Mesothelial cell of epicardium (in vitro differentiated cells): ENCODE data around the gene EIF4EBP3. TPM values are rescaled to one million over a fixed set of nuclear protein-coding genes. Genes with fewer than 3 reads are reported as not detected.
A peak's percentile ranks its signal among the peaks of the same experiment; 100 is the strongest.

Experiments used
- DNase-seq, 2 experiments: peaks; one replicate each; pipeline ENCODE4 v3.0.0; 2021; ENCODE audit warnings: low spot score in 2 of 2; ENCODE audit not compliant: unreplicated experiment in 2 of 2
- H3K27ac Mint-ChIP-seq: 2 replicates; pipeline ENCODE4 v1.8.0; 2021; ENCODE audit warnings: mixed read lengths
- H3K27me3 Mint-ChIP-seq: 2 replicates; pipeline ENCODE4 v1.8.0; 2021; ENCODE audit warnings: low read depth, mixed read lengths
- H3K36me3 Mint-ChIP-seq: 2 replicates; pipeline ENCODE4 v1.8.0; 2021; ENCODE audit warnings: mixed read lengths
- H3K4me1 Mint-ChIP-seq: 2 replicates; pipeline ENCODE4 v1.8.0; 2021; ENCODE audit warnings: mixed read lengths
- H3K4me3 Mint-ChIP-seq: 2 replicates; pipeline ENCODE4 v1.8.0; 2021; ENCODE audit warnings: mild to moderate bottlenecking, moderate library complexity, mixed read lengths
- H3K9me3 Mint-ChIP-seq: 2 replicates; pipeline ENCODE4 v1.8.0; 2021; ENCODE audit warnings: mixed read lengths
- total RNA-seq: library from RNA; stranded (reverse); gene quantifications from 3 replicates; pipeline ENCODE4 v1.2.1, GENCODE V29; 2021
- TF ChIP-seq, protein P1 (sequence below): fragments of 200-600 bp; sonication (generic); IDR thresholded peaks from one replicate; pipeline ENCODE4 v1.5.0; 2021; ENCODE audit warnings: antibody characterized with exemption; ENCODE audit not compliant: unreplicated experiment

EIF4EBP3 gene
- total RNA-seq, 1 donor from 2014 or later: 7.6 TPM

DNA sequence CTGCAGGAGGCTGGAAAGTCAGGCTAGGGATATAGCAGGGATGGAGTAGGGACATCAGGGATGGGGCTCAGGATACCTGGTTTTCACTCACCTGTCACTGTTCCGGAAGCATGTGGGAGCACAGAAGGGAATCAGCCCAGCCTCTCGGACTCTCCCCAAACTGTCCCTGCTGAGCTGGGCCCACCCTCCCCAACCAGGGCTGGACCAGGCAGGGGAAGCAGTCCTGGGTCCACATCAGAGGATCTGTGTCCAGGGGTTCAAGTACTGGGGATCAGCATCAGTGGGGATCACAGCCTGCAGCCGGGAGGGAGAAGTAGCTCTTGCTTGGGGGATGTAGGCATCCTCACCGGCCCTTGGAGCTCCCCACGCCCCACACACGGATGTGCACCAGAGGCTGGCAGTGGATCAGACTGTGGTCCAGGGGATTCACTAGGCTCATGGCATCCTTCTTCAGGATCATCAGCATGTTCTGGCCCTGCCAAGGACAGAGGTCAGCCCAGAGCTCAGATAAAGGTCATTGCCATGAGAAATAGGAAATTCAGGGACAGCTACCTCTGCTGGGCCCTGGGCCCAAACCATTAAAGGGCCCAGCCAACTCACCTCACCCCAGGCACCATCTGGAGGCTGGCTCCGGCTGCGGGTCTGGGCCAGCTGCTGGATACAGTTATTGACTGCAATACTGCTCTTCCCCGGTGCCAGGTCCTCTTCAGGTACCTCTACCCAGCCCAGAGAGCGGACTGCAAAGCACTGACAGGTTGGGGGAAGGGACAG, 14.5 kb downstream of the EIF4EBP3 start:
- no peaks in the 10 kb centered on the region for H3K9me3 Mint-ChIP-seq
- TF ChIP-seq, protein P1, sequence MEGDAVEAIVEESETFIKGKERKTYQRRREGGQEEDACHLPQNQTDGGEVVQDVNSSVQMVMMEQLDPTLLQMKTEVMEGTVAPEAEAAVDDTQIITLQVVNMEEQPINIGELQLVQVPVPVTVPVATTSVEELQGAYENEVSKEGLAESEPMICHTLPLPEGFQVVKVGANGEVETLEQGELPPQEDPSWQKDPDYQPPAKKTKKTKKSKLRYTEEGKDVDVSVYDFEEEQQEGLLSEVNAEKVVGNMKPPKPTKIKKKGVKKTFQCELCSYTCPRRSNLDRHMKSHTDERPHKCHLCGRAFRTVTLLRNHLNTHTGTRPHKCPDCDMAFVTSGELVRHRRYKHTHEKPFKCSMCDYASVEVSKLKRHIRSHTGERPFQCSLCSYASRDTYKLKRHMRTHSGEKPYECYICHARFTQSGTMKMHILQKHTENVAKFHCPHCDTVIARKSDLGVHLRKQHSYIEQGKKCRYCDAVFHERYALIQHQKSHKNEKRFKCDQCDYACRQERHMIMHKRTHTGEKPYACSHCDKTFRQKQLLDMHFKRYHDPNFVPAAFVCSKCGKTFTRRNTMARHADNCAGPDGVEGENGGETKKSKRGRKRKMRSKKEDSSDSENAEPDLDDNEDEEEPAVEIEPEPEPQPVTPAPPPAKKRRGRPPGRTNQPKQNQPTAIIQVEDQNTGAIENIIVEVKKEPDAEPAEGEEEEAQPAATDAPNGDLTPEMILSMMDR: no peak
- peaks cover 28% of the 10 kb centered on the region for H3K4me1 Mint-ChIP-seq
- no peaks in the 10 kb centered on the region for H3K27me3 Mint-ChIP-seq
- peaks cover 7% of the 10 kb centered on the region for H3K36me3 Mint-ChIP-seq
- no peak for DNase-seq
- no peak overlapping the region for H3K4me3 Mint-ChIP-seq
- H3K27ac Mint-ChIP-seq: no peak overlapping the region

DNA sequence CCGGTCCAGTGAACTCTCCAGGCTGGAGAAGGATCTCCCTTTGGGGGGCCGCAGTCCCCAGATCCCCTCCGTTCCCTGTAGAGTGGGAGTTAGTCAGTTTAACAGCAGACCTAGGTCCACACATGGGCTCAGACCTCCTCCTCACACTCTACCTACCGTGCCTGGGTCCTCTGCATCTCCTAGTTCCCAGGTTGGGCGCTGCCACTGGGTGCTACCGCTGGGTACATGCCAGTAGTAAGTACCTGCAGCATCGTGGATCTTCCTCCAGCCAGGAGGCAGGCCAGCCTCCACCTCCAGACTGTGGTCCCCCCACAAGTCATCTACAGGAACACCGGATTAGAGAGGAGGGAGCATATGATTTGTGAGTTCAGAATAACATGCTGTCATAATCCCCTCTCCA, 16.1 kb downstream of the EIF4EBP3 start:
- Mint-ChIP-seq H3K9me3 (no peaks in the 10 kb centered on the region), H3K4me3 (peak overlapping the region; percentile 90), H3K36me3 (peaks cover 16% of the 10 kb centered on the region), H3K27ac (peak overlapping the region; percentile 96), H3K27me3 (no peaks in the 10 kb centered on the region), H3K4me1 (peaks cover 23% of the 10 kb centered on the region)
- TF ChIP-seq, protein P1: no peak
- no peak for DNase-seq

DNA sequence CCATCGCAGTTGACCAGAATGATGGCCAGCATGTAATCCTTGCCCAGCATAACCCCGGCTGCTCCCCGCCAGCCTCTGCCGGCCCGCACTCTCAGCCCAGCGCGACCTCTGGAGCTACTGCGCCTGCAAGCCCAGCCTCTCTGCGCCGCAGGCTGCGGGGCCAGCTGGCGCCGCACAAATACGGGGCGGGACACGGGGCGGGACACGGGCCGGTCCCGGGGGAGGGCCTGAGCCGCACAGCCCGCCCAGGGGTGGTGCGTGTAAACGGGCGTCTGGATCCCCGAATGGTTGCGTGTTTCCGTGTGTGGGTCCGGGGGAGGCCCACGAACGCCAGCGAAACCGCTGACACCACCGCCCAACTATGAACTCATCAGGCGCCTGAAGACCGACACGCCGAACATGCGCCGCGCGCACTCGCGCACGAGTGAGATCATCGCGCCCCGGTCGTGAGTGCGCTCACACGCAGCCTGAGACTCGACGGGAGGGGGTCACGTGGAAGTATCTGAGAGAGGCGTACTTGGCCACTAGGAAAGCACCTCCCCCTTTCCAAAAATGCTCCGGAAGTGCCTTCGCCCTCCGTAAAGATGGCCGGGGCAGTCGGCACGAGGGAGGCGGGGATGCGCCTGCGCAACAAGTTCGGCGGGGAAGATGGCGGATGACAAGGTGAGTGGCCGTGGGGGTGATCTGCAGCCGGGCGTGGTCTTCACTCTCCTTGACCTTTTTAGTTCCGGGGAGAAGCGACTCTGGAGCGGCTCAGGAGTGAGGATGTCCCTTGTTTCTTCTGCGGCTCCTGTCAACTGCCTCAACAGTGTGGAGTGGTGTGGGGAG, 16.9 kb downstream of the EIF4EBP3 start, which contains the start of the genes APBB3 and SLC35A4:
TSS of gene APBB3 (minus strand) at position 403 of the 828 bp plus-strand sequence. CDS start at position 50, 353 bp downstream.
TSS of gene SLC35A4 (plus strand) at position 633 of the 828 bp plus-strand sequence. CDS start 2,342 bp downstream, outside the sequence.
- Mint-ChIP-seq H3K27me3 (no peaks in the 10 kb centered on the region), H3K4me3 (peak within 1 kb of the TSS; percentile 90), H3K9me3 (no peaks in the 10 kb centered on the region), H3K4me1 (peaks cover 23% of the 10 kb centered on the region), H3K27ac (peak within 1 kb of the TSS; percentile 97), H3K36me3 (peaks cover 16% of the 10 kb centered on the region)
- TF ChIP-seq, protein P1: no peak
- peak; percentile 80 to 91 for DNase-seq

DNA sequence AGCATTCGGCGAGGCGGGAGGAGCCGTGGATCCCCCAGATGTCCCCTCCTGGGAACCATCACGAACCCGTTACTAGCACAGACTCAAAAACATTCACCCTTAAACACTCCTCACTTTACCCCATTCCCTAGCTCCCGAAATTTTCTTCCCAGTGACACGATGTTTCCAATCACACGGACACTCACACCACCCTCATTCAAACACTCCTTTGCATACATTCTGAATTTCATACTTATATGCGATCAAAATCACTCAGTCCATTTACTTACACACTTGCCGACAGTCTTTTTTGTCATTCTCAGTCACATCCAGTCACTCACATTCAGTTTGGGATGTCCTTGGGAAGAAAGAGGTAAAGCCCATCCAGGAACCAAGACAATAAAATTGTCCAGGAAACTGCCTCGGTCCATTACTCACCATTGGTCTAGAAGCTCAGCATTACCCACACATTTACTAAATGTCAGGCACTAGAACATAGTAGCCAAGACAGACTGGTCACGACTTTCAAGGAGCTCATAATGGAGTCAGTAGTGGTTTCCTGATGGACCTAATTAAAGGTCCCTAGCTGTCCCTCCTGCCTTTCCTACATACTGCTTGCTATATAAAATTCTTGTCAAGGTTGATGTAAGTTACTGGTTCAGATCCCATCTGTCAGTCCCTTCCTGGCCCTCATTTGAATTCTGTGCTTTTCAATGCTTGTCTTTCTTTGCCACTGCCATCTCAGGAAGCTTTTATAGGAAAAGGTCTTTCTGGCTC, 17.7 kb downstream of the EIF4EBP3 start:
- Mint-ChIP-seq H3K4me3 (peak overlapping the region; percentile 90), H3K36me3 (peaks cover 16% of the 10 kb centered on the region), H3K9me3 (no peaks in the 10 kb centered on the region), H3K27me3 (no peaks in the 10 kb centered on the region), H3K4me1 (peaks cover 23% of the 10 kb centered on the region), H3K27ac (peak overlapping the region; percentile 97)
- no peak for DNase-seq
- TF ChIP-seq, protein P1: no peak

DNA sequence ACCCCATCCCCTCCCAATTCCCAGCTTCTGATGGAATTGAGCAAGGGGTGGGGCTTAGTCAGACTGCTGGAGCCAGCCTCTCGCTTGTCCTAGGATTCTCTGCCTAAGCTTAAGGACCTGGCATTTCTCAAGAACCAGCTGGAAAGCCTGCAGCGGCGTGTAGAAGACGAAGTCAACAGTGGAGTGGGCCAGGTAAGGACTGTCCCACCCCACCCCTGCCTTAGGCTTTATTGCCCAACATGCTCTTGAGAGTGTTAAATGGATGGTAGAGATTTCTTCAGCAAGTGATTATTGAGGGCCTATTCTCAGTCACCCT, 18.3 kb downstream of the EIF4EBP3 start:
- H3K4me1 Mint-ChIP-seq: peaks cover 23% of the 10 kb centered on the region
- no peaks in the 10 kb centered on the region for H3K9me3 Mint-ChIP-seq
- H3K4me3 Mint-ChIP-seq: peak overlapping the region; percentile 90
- DNase-seq: no peak
- TF ChIP-seq, protein P1: no peak
- H3K36me3 Mint-ChIP-seq: peaks cover 16% of the 10 kb centered on the region
- H3K27ac Mint-ChIP-seq: no peak overlapping the region
- no peaks in the 10 kb centered on the region for H3K27me3 Mint-ChIP-seq
